Measurements from ENCODE around the gene FARP1.

The FARP1 gene

DNA sequence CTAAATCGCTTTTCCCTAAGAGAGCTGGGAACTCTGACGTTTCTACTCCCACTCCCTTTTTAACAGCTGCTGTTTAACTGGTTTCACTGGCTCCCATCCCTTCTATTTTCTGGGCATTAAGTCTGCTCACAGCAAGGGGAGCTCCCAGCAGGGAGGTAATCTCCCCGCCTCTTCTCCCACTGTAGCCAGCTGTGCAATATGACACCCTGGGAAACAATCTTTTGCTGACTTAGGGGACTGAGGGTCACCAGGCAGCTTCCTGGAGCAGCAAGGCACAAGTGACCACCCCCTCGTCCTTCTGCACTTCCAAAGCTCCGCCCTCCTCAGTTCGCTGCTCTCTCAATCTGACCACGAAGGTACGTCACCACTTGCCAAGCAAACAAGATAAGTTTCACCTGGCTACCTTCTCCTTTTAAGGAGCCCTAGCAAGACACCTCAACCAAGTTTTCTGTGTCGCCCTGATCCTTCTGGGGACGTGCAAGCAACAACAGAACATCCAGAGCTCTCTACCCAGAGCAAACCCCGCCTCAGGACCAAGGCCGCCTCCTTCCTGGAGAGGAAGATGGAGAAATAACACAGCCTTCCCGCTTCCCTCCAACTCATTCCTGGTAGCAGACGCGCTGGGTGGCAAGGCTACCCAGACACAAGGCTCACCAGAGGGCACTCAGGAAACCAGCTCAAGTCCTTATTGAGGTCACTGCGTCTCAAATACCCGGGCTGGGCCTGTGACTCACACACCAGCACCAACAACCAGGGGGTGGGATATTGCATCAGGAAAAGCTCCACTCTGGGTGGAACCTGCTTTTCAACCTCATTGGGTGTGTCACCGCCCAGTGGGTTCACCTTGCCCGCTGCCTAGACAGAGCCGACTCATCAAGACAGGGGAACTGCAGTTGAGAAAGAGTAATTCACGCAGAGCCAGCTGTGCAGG, 341.7 kb downstream of the FARP1 start:
- peak; percentile 41 for DNase-seq (ENCODE audit: low read depth)

DNA sequence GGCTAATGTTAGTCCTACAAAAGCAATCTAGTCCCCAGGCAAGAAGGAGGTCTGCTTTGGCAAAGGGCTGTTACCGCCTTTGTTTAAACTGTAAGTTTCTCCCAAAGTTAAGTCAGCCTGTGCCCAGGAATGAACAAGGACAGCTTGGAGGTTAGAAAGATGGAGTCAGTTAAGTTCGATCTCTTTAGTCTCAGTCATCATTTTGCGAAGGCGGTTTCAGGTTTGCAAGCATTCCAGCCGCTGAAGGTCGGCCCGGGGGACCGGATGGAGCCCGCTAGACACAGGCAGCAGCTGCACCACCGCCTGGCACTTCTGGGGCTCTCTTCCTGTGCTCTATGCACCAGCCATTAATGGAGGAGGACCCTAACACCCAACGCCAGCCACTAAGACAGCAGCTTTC, 342.7 kb downstream of the FARP1 start:
- no peak for DNase-seq (ENCODE audit: low read depth)

DNA sequence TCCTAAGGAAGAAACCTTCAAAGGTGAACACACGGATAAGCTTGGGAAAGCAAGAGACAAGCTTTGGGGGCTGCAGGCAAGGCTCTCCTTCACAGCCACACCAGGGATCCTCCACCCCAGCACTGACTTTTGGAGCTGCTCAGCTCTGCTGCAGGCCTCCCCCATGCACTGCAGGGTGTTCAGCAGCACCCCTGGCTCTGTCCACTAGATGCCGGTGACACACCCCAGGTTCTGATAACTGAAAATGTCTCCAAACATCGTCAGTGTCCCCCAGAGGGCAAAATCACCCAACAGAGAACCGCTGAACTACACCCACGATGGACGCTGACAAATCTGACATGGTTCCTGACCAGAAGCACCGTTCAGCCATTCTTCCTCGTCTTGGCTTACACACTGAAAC, 343.5 kb downstream of the FARP1 start:
- no peak for DNase-seq (ENCODE audit: low read depth)

DNA sequence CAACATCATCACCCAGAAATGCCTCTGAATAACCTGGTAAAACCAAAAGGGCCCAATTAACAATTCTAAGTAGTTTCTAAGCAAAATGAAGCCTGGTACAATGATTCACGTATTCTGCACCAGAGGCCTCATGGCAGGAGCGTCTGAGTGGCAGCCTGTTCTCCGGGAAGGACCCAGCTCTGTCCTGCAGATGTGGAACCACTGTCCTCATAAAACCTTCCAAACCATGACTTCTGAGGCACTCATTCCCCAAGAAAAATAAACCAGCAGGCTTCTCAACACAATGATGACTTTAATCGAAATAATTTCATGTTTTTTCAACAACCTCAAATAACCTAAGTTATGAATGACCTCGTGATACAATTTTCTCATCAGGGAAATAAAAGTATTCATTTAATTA, 344.1 kb downstream of the FARP1 start:
- DNase-seq (ENCODE audit: low read depth) = no peak

DNA sequence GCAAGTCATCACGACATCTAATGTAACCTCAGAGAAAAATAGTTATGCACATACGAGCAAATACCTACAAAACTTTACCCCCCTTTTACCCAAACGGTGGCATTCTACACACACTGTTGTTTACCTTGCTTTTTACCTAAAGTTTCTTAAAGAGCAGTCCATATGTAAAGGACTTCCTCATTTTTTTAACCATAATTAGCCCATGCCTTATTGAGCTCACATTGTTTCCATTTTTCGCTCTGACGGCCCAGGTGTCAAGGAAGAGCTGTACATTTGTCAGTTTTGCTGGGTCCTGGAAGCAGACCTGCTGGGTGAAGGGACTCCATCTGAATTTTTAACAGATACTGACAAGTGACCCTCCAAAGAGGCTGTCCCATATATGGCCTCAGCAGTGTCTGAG, 344.6 kb downstream of the FARP1 start:
- DNase-seq (ENCODE audit: low read depth) = no peak

DNA sequence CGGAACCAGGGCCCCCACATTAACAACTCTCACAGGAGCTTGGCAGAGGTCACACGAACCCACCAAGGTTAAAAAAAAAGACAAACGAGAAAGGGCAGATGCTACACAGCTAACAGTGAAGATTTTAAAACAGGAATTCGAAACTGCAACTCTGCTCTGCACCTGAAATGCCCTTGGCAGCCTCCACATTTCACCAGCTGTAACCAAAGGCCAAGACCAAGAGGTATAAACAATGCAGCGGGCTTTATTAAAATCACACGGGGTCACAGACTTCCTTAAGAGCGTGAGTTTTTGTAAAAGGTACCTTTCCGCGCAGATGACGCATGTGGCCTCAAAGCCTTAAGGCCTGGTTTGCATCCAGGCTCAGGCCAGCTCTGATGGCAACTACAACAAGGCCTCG, 345.8 kb downstream of the FARP1 start:
- no peak for DNase-seq (ENCODE audit: low read depth)

DNA sequence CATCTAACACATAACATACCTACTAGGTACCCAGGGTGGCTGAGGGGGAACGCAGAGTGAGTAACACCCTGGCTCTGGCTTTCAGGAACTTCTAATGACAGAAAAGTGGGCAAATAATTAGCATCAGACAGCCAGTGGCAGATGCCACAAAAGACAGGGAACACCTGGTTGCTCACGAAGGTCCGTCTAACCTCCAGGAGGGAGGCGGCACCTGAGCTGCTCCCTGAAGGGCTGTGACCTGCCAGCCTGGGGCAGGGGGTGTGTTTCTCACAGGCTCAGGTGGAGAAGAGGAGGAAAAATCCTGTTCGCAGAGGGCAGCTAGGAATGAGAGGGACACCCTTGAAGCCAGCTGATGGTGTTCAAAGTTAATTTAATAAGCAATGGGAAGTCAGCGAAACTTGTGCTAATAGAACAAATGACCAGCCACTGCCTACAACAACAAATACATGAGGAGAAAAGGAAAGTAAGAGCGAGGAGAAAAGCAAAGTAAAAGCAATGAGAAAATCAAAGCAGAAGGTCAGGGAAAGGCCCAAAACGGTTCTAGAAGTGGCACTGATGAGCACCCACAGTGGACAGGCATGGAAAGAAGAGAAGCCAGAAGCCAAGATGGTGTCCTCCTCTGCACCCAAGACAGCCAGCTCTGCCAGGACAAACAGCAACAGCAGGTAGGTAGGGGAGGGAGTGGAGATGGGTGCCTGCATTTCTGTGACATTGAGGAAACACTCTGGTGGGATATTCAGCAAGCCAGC, 346.7 kb downstream of the FARP1 start:
- no peak for DNase-seq (ENCODE audit: low read depth)

DNA sequence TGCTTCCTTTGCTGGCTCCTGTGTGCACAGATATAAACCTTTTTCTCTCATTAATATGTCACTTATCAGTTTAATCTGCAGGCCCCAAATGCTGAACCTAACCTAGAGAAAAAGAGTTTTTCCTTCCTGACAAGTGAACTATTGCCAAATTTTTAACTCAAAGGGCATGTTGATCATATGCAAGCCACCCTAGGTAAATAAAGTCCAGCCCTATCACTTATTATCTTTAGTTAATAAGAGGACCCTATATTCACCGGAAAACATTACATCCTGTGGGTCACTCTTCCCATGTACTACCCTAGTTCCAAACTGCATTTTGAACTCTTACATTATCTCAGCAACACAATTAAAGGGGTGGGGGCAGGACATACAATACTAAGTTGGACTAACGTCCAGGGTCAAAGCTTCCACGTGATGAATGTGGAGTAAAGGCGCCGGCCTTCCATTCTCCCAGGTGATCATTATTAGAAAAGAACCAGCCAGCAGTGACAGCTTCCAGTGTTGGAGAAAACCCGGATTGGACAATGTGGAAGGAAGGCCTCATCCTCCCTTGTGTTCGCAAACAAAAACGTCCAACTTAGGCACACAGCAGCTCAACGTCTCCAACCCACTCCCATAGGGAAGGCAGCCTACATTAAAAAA, 347.4 kb downstream of the FARP1 start:
- no peak for DNase-seq (ENCODE audit: low read depth)

DNA sequence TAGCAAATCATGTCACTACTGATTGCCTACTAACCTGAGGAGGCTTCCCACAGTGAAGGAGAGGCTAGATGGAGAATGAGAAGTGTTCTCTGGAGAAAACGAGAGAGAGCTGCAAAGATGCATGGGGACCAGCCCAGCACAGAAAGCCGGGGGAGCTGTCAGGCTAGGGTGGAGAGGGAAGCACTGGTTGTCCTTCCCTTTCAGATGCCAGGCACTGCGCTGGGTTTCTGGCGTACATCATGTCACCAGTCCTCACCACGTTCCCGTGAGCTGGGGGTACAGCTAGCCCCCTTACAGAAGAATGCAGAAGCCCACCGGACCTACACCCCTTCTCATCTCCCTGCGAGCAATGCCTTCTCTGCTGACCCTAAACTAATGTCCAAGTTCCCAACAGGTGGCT, 348.0 kb downstream of the FARP1 start:
- DNase-seq (ENCODE audit: low read depth) = no peak

DNA sequence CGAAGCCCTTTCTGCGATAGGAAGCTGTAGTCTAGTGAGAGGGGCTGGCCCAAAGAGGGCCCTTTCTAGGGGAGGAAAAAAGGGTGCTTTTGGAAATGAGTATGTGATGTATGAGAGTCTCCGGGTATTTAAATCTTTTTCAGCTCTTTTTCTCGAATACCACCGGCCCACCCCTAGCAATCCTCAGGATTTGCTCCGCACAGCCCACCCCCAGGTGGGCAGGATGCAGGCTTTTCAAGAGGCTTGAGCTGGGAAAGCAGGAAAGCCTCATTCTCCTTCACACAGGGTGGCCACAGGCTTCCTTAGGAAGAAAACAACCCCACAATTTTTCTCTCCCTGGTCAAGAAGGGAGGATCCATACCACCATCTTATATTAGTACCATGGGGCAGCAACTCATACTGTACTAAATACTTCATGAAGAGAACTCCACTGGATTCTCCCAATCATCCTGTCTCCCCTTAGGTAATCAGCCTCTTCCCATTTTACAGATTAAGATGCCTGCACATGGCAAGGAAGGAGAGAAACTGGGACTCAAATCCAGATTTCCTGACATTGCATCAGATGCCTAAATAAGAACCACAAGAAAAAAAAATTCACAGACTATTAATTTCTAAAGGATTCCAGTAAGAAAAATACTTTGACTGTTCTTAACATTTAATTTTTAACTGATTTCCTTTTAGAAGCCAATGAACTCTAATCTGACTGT, 349.6 kb downstream of the FARP1 start:
- no peak for DNase-seq (ENCODE audit: low read depth)

DNA sequence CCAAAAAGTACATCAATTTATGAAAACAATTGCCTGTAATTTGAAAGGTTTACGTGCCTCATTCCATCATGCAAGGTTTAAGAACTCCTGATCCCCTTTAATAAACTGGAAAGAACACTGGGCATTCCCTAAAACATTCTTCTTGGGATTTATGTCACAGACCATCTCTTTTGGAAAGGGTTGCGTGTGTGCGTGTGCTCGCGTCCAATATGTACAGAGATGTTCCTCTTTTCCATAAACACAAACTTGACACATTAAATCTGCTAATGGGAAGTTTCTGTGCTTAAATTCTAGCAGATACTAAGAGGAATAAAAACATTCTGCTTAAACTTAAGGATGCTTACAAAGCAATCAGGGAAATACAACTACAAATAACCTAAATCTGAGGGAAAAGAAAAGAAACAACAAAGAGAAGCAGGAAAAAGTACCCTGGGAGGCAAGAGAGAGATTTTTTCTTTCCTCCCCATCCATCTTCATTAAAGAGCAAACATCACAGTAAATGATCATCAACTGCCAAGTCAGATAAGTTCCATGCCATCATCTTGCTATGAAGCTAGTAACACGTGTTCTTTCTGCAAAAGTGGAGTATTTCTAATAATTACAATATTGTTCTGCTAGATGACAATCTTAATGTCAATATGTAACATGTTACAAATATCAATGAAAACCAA, 350.3 kb downstream of the FARP1 start:
- no peak for DNase-seq (ENCODE audit: low read depth)

DNA sequence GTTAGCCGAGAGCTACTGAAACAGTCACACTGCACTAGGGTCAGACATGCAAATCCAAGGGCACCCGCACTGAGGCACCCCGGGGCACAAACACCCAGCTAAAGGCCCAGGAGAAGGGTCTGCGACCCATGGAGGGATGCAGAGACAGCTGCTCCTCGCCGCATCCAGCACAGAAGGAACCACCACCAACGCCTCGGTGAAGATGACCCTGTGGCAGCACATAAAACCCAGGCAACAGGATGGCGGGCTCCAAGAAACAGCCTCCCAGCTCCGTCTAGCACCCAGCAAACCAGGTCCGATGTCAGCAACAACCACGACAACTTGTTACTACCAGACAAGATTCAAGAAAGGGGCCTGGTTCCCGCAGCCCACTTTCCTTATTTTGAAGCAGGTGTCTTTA, 351.9 kb downstream of the FARP1 start:
- no peak for DNase-seq (ENCODE audit: low read depth)

DNA sequence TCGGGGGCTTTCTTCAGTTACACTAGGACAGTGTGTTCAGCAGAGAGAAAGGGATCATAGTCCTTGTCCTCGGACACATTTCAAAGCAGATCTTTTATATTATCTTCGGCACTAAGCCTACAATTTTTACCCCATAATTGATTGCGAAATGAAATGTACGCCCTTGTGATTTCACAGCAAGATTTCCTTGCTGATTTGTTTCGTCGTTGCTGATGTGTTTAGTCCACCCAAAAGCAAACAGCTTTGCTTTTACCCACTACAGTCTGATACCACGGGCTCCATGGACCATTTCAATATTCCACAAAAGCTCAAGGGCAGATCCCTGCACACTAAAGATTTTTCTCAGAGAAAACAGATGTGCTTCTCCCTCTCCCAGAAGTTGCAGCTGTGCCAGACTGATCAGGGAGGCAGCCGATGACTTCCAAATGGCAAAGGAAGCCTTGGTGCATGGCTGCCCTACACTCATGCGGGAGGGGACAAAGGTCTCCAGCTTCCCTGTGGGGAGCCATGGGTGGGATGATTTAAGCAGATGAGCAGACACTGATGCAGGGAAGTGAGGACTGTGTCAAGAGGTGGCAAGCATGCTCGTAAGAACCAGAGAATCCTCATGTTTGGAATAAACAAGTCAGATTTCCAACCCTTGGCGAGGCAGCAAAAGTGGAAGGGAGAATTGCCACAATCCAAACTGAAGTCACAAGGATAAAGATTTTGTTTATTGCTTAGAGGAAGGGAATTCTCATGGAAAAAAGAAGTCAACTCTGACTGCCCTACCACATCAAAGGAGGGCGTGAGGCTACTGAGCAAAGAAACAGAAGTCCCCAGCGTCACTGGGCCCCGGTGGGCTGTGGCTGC, 353.0 kb downstream of the FARP1 start:
- no peak for DNase-seq (ENCODE audit: low read depth)

DNA sequence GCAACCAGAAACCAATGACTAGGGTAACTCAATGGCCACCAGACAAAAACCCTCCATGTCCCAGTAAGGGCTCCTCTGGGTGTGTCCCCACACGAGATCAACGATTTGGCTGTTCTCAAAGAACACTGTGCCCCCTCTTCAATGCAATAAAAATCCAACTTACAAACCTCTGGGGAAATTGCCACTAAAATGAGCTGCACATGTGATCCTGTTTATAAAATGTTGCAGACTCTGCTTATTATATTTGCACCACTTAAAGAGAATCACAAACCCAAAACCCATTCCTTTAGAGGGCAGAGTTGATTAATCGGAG, 353.5 kb downstream of the FARP1 start:
- no peak for DNase-seq (ENCODE audit: low read depth)

DNA sequence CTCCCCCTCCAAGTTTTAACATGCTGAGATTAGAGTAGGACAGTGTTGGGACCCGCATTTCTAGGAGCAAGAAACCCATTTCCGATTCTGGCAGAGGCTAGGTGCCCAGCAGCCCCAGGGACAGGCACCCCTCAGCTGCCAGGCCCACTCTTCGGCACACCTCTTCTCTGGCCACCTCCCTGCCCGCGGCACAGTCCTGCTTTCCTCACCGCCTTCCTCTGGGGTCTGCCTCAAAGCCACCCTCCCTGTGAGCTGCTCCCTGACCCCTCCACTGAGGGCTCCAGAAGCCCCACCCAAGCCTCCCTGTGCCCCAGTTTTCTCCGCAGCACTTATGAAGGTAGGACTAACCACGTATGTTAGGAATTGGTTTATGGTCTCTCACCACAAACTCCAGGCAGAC, 354.1 kb downstream of the FARP1 start:
- no peak for DNase-seq (ENCODE audit: low read depth)

DNA sequence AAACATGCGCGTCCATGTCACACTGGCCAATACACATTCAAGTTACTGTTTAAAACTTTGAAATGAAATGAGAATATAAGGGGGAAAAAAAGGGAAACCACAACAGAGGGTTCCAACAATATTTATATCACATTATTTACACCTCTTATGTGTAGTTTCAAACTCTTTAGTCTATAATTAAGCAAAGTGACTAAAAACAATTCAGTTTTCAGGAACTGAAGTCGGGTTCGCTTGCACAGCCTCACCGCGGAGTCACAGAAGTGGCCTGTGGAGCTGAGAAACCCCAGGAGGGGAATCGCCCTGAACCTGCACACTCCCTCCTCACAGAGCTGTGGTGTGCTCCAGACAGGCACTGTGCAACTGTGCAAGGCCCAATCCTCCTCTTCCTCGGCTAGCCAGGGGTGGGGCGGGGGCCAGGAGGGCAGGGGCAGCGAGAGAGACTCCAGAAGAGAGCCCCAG, 358.1 kb downstream of the FARP1 start:
- no peak for DNase-seq (ENCODE audit: low read depth)

DNA sequence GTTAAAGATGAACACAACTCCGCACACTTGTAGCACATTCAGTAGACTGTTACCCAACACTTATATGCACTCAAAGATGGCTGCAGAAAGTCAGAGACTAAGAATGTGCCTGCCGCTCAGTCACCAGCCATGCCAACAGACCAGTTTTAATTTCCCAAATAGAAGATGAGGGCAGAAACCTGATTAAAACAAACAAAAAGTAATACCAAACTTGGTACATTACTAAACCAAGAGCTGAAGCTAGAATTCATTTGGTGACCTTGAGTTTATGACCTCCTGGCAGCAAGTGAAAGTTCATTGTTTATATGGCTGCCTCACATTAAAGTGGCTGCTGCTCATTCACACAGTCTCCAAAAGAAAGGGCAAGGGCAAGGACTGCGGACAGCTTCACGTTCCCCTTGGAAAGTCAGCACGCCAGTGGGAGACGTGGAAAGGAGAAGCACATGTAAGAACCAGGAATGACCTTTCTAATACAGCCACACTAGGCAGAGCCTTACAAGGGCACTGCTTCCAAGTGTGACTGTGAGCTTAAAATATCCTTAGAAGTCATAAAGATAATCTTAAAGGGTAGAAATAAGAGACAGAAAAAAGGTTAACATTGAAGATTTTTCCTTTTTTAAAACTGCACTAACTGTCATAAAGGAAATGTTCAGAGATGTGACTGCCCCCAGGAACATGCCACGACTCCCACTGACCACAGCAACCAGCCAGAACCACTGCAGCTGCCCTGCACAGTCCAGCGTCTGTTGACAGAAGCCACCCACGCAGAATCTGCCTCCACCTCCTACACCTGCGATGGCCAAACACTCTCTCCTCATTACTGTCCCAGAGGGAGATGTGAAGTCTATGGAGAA, 360.5 kb downstream of the FARP1 start:
- DNase-seq (ENCODE audit: low read depth) = no peak

DNA sequence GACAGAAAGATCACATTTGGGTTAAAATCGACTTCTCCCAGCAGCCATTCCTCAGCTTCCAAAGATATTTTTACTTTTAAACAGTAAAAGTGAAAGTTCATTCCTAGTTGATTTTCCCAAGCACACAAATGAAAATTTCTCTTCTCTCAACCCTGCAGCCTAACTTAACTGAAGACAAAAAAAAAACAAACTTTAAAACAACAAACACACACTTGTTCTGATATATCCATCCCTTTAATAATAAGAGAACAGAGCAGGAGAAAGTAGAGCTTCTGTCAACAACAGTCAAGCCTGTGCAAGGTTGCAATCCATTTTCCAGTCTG, 361.1 kb downstream of the FARP1 start:
- DNase-seq (ENCODE audit: low read depth) = no peak

DNA sequence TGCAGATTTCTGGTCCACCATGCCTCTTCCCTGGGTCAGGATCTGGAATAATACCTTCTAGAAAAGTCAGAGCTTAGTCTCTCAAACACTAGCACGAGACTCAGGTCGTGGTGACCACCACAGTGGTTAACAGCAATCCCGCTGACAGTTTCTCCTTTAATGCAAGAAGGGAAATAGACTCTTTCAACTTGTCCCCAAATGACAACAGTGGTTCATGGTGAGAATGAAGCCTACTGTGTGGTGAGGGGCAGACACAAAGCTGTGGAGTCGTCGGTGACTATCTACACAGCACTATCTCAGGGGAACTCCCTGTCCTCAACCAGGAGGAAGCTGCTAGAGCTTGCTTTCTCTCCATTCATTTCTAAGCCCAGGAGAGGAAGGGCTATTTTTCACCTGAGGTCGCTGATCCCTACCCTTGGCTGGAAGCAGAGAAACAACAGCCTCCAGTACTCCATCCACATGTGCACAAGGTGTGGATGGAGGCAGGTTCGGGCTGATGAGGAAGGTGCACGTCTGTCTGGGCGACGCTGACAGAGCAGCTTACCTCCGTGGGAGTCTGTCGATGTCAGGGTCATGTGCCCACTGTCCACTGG, 361.6 kb downstream of the FARP1 start:
- no peak for DNase-seq (ENCODE audit: low read depth)
